Thoracic aorta (tissue), 2 donors: ENCODE results near the gene PDE6A. TPM values are rescaled to one million over a fixed set of nuclear protein-coding genes. Genes with fewer than 3 reads are reported as not detected.

Source experiments
- ATAC-seq: fragments of 150-250 bp; one replicate; pipeline ENCODE4 v1.8.0; 2017; ENCODE audit warnings: low read depth; ENCODE audit not compliant: insufficient number of reproducible peaks, low FRiP score
- DNase-seq: peaks from one replicate; pipeline ENCODE4 v3.0.0-alpha.2; 2020; ENCODE audit warnings: low spot score
- H3K27ac ChIP-seq, 2 donors: fragments of 200-600 bp; sonication (generic); 1 replicate in 1 of 2; 2 replicates in 1 of 2; pipeline ENCODE4 v1.5.1; 2016; ENCODE audit warnings: mild to moderate bottlenecking in 2 of 2, moderate library complexity in 2 of 2
- H3K27me3 ChIP-seq: fragments of 200-600 bp; sonication (generic); replicated peaks from 2 replicates; pipeline ENCODE4 v1.6.0; 2016; ENCODE audit warnings: mild to moderate bottlenecking; ENCODE audit not compliant: insufficient read depth
- H3K36me3 ChIP-seq: fragments of 200-600 bp; sonication (generic); one replicate; pipeline ENCODE4 v1.5.1; 2016
- H3K4me1 ChIP-seq, 2 donors: fragments of 200-600 bp; sonication (generic); 1 replicate in 1 of 2; 2 replicates in 1 of 2; pipeline versions ENCODE4 v1.5.1 to v1.6.0; 2016; ENCODE audit warnings: low read depth in 2 of 2, mild to moderate bottlenecking in 1 of 2; ENCODE audit not compliant: control insufficient read depth in 1 of 2
- H3K4me3 ChIP-seq: fragments of 200-600 bp; sonication (generic); 2 replicates; pipeline ENCODE4 v1.5.1; 2016; ENCODE audit warnings: mild to moderate bottlenecking
- H3K9me3 ChIP-seq: fragments of 200-600 bp; sonication (generic); 2 replicates; pipeline ENCODE4 v1.5.1; 2016
- total RNA-seq, 2 donors: library from RNA; depleted of rRNA; stranded (reverse); fragments of >200 nt; gene quantifications; one replicate each; pipeline versions ENCODE4 v1.1.0 to v1.2.3, GENCODE V29; 2016
- TF ChIP-seq, protein P1 (sequence below): fragments of 200-600 bp; sonication (generic); IDR thresholded peaks from one replicate; pipeline ENCODE4 v1.5.1; 2019; ENCODE audit warnings: antibody characterized with exemption

PDE6A gene
- total RNA-seq, 2 donors from 2014 or later, result not detected

DNA sequence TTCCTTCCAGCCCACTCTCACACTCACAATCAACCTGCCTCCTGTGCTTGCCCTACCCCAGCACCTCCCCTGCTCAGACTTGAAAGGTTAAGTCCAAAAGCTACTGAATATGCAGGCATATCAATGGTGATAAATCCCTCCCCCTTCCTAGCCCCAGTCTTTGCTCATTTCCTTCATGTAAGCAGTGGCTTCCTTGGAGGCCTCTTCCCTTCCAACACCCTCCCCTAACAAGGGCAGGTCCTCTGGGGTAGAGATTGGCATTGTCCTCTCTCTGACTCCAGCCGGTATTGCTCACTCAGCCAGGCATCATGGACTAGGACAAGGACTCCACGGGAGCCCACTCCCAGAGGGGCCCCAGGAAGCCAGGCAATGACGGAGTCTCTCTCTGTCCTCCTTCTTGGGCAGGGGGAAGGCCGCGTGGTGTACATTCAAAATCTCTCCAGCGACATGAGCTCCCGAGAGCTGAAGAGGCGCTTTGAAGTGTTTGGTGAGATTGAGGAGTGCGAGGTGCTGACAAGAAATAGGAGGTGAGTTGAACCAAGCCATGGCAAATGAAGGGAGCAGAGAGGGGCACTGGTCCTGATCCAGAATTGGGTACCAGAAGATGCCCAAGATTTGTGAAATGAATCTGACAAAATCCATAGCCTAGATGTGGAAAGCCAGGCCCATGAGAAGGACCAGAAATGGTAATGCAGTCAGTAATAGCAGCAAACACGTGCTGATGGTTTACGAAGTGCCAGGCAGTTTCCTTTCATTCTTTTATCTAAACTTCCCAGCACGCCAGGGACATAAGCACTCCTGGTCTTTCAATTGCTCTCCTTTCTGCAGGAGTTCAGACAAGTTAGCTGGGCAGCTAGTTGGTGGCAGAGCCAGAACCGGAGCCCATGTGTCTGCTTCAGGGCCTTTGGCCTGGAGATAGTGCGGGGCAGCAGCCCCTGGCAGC, 102.5 kb downstream of the PDE6A start:
- no peaks in the 10 kb centered on the region for H3K27me3 ChIP-seq
- no peak for DNase-seq
- ATAC-seq, result no peak
- no peak overlapping the region for H3K4me3 ChIP-seq
- H3K36me3 ChIP-seq, result no peaks in the 10 kb centered on the region
- no peak overlapping the region for H3K27ac ChIP-seq
- TF ChIP-seq, protein P1, sequence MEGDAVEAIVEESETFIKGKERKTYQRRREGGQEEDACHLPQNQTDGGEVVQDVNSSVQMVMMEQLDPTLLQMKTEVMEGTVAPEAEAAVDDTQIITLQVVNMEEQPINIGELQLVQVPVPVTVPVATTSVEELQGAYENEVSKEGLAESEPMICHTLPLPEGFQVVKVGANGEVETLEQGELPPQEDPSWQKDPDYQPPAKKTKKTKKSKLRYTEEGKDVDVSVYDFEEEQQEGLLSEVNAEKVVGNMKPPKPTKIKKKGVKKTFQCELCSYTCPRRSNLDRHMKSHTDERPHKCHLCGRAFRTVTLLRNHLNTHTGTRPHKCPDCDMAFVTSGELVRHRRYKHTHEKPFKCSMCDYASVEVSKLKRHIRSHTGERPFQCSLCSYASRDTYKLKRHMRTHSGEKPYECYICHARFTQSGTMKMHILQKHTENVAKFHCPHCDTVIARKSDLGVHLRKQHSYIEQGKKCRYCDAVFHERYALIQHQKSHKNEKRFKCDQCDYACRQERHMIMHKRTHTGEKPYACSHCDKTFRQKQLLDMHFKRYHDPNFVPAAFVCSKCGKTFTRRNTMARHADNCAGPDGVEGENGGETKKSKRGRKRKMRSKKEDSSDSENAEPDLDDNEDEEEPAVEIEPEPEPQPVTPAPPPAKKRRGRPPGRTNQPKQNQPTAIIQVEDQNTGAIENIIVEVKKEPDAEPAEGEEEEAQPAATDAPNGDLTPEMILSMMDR, result no peak
- H3K4me1 ChIP-seq, result no peaks in the 10 kb centered on the region
- no peaks in the 10 kb centered on the region for H3K9me3 ChIP-seq

DNA sequence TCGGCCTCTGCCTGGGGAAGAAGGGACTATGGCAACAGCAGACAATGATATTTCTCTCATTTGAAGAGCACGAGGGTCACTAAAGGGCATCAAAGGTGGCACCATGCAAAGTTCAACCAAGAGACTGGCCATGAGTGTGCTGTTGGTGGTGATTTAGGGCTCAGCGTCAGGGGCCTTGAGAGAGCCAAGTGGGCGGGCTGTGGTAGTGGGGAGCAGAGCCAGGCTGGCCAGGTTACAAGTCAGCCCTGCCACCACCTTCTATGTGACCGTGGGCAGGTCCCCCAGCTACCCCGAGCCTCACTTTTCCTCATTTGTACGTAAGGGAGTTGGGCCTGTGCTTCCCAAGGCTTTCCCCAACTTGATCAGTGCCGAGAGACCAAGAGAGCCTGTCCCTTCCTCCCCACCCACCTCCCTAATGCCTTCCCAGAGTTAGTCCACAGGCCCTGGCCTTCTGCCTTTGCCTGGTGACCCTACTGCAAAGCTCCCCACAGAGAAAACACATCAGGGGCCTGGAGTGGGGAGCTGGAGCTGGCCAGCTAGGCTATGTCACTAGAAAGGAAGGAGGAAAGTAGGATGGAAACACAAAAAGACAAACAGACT, 104.3 kb downstream of the PDE6A start:
- DNase-seq, result no peak
- Histone ChIP-seq H3K36me3 (no peaks in the 10 kb centered on the region), H3K27me3 (no peaks in the 10 kb centered on the region), H3K4me1 (no peaks in the 10 kb centered on the region), H3K9me3 (no peaks in the 10 kb centered on the region), H3K27ac (no peak overlapping the region), H3K4me3 (no peak overlapping the region)
- TF ChIP-seq, protein P1, result no peak
- no peak for ATAC-seq

DNA sequence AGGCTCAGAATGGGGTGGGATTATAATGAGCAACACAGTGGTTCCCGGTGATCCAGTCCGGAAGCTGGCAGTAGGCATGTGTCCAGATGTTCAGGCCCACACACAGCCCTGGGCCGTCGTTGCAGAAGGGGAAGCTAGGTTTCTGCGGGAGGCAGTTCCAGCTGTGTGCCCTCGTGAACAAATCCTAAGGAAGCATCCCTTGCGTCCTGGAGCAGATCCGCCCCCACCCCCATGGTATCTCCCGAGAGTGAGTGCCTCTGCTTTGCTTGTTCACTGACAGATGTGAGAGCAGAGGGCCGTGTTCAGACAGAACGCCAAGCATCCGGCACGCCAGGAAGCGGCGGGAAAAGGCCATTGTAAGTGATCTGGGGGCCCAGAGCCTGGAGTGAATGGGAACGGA, 104.8 kb downstream of the PDE6A start:
- Histone ChIP-seq H3K36me3 (no peaks in the 10 kb centered on the region), H3K27me3 (no peaks in the 10 kb centered on the region)
- ATAC-seq, result no peak

DNA sequence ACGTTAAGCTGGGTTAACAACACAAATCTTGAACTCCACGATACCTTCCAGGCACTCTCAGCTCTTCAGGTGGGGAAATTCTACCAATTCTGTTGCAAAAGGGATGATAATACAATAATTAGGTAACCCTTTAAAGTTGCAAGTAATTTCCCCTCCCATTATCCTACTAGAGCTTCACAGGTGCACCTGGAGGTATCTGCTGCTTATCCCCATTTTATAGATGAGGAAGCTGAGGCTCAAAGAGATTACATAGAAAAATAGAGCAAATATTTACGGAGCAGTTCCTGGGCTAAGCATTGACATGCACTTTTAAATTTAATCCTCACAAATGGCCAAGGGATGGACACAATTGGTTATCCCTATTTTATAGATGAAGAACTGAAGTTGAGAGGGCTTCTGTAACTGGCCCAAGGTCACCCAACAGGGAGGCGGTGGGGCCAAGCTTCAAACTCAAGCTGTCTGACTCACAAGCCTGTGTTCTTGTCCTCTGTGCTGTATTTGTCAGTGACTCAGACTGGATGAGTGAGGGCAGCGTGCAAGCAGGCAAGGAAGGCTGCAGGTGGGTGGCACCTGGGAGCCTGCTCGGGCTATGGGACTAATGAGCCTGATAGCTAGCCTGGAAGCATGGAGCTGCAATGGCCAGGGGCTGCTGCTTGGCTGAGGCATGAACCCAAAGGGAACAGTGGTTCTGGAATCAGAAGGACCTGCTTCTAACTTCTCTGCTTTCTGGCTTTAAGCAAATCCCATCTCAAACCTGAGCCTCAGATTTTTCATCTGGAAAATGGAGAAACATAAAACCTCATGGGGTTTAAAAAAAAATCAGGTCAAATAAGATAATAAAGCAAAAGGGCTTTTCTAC, 105.5 kb downstream of the PDE6A start:
- DNase-seq, result no peak
- no peak for ATAC-seq

More for the DNA sequence above, 104.8 kb downstream of the PDE6A start:
- H3K9me3 ChIP-seq, result no peaks in the 10 kb centered on the region
- TF ChIP-seq, protein P1, result no peak
- H3K4me3 ChIP-seq, result no peak overlapping the region
- no peaks in the 10 kb centered on the region for H3K4me1 ChIP-seq
- no peak for DNase-seq
- no peak overlapping the region for H3K27ac ChIP-seq

More for the DNA sequence above, 105.5 kb downstream of the PDE6A start:
- Histone ChIP-seq H3K27ac (no peak overlapping the region), H3K4me1 (no peaks in the 10 kb centered on the region), H3K4me3 (no peak overlapping the region), H3K27me3 (no peaks in the 10 kb centered on the region), H3K36me3 (no peaks in the 10 kb centered on the region), H3K9me3 (no peaks in the 10 kb centered on the region)
- TF ChIP-seq, protein P1, result no peak
